ENCODE results near the gene KRTAP10-2.
"Not testable (repeated sequence)": the region's sequence is repeated elsewhere in the genome, so short reads cannot be mapped to it uniquely, and the experiment has no call there.

The KRTAP10-2 gene

GRCh38 chr21:44556879-44557278 is 5.6 kb upstream of the KRTAP10-2 start:
- H3K4me3 ChIP-seq (replicated peaks; ENCODE audit: low read depth, low read length) = no peak overlapping the region
- TF ChIP-seq CTCF (IDR thresholded peaks at IDR 0.05; ENCODE audit: low read depth, low read length, missing control alignments) = no peak
- no peak for DNase-seq (ENCODE audit: extremely low read depth, low read depth)

GRCh38 chr21:44555200-44555875 is 4.0 kb upstream of the KRTAP10-2 start:
- no peak for TF ChIP-seq CTCF (IDR thresholded peaks at IDR 0.05; ENCODE audit: low read depth, low read length, missing control alignments)

GRCh38 chr21:44552681-44553080 is 1.4 kb upstream of the KRTAP10-2 start:
- DNase-seq (ENCODE audit: extremely low read depth, low read depth) = no peak
- TF ChIP-seq CTCF (IDR thresholded peaks at IDR 0.05; ENCODE audit: low read depth, low read length, missing control alignments) = no peak
- H3K4me3 ChIP-seq (replicated peaks; ENCODE audit: low read depth, low read length) = no peak overlapping the region

More at GRCh38 chr21:44555200-44555875, 4.0 kb upstream of the KRTAP10-2 start:
- no peak for DNase-seq (ENCODE audit: extremely low read depth, low read depth)
- H3K4me3 ChIP-seq (replicated peaks; ENCODE audit: low read depth, low read length) = no peak overlapping the region

GRCh38 chr21:44552136-44552535 is 831 bp upstream of the KRTAP10-2 start:
- H3K4me3 ChIP-seq (replicated peaks; ENCODE audit: low read depth, low read length) = no peak overlapping the region
- no peak for DNase-seq (ENCODE audit: extremely low read depth, low read depth)
- no peak for TF ChIP-seq CTCF (IDR thresholded peaks at IDR 0.05; ENCODE audit: low read depth, low read length, missing control alignments)

GRCh38 chr21:44550807-44551206 is 498 bp downstream of the KRTAP10-2 start:
- H3K4me3 ChIP-seq (replicated peaks; ENCODE audit: low read depth, low read length) = no peak overlapping the region
- no peak for TF ChIP-seq CTCF (IDR thresholded peaks at IDR 0.05; ENCODE audit: low read depth, low read length, missing control alignments)
- DNase-seq (ENCODE audit: extremely low read depth, low read depth) = no peak

GRCh38 chr21:44550285-44550684 is 1.0 kb downstream of the KRTAP10-2 start:
- not testable (repeated sequence) for H3K4me3 ChIP-seq (replicated peaks; ENCODE audit: low read depth, low read length); DNase-seq (ENCODE audit: extremely low read depth, low read depth)

GRCh38 chr21:44549525-44550211 is 1.6 kb downstream of the KRTAP10-2 start:
- no peak overlapping the region for H3K4me3 ChIP-seq (replicated peaks; ENCODE audit: low read depth, low read length)
- TF ChIP-seq CTCF (IDR thresholded peaks at IDR 0.05; ENCODE audit: low read depth, low read length, missing control alignments) = no peak
- no peak for DNase-seq (ENCODE audit: extremely low read depth, low read depth)

All from HFF-Myc (cell line).